Measurements from ENCODE around the gene AKNAD1. TPM values are rescaled to one million over a fixed set of nuclear protein-coding genes. Genes with fewer than 3 reads are reported as not detected.

Gene AKNAD1
- total RNA-seq, 1 donor = 0.27 TPM

- TF ChIP-seq CTCF (IDR thresholded peaks at IDR 0.05; ENCODE audit: insufficient read depth, low read length) = no peak
- no peak for DNase-seq (ENCODE audit: low read depth)
- H3K4me3 ChIP-seq (ENCODE audit: low read depth, low read length) = no peak overlapping the region
Observed at GRCh38 chr1:108863984-108864383, 7.1 kb upstream of the AKNAD1 start.

GRCh38 chr1:108862698-108863477 is 6.0 kb upstream of the AKNAD1 start:
- DNase-seq (ENCODE audit: low read depth) = no peak
- TF ChIP-seq CTCF (IDR thresholded peaks at IDR 0.05; ENCODE audit: insufficient read depth, low read length) = no peak
- no peak overlapping the region for H3K4me3 ChIP-seq (ENCODE audit: low read depth, low read length)

GRCh38 chr1:108862017-108862610 is 5.2 kb upstream of the AKNAD1 start:
- H3K4me3 ChIP-seq (ENCODE audit: low read depth, low read length) = no peak overlapping the region
- no peak for DNase-seq (ENCODE audit: low read depth)
- TF ChIP-seq CTCF (IDR thresholded peaks at IDR 0.05; ENCODE audit: insufficient read depth, low read length) = no peak

- DNase-seq (ENCODE audit: low read depth) = no peak
- no peak for TF ChIP-seq CTCF (IDR thresholded peaks at IDR 0.05; ENCODE audit: insufficient read depth, low read length)
- no peak overlapping the region for H3K4me3 ChIP-seq (ENCODE audit: low read depth, low read length)
Observed at GRCh38 chr1:108861566-108861965, 4.7 kb upstream of the AKNAD1 start.

DNA sequence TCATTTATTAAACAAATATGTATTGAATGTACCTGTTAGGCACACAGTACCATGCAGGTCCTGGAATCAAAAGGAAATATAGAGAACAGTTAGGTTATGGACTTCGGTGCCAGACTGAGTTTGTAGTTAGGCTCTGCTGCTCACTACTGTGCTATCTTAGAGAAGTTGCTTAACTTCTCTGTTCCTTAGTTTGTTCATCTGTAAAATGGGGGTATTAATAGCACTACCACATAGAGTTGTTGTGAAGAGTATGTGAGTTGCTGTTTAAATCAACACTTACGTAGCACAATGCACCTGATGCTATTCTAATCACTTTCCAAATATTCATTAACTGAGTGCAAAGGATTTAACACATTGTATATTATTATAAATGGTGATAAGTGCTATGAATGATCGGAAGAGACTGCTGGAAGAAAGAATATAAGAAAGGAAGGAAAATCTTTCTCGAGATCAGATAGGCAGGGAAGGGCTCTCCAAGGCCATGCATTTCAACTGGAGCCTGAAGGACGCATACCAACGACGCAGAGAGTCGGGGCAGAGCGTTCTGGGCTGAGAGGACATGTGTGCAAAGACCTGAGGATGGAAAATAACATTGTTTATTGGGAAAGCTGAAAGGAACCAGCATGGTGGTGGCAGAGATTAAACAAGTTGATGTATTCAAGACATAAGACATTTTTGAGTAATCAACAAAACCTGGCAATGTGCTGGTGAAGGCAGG is 3.5 kb upstream of the AKNAD1 start:
- no peak overlapping the region for H3K4me3 ChIP-seq (ENCODE audit: low read depth, low read length)
- TF ChIP-seq CTCF (IDR thresholded peaks at IDR 0.05; ENCODE audit: insufficient read depth, low read length) = no peak
- DNase-seq (ENCODE audit: low read depth) = no peak

DNA sequence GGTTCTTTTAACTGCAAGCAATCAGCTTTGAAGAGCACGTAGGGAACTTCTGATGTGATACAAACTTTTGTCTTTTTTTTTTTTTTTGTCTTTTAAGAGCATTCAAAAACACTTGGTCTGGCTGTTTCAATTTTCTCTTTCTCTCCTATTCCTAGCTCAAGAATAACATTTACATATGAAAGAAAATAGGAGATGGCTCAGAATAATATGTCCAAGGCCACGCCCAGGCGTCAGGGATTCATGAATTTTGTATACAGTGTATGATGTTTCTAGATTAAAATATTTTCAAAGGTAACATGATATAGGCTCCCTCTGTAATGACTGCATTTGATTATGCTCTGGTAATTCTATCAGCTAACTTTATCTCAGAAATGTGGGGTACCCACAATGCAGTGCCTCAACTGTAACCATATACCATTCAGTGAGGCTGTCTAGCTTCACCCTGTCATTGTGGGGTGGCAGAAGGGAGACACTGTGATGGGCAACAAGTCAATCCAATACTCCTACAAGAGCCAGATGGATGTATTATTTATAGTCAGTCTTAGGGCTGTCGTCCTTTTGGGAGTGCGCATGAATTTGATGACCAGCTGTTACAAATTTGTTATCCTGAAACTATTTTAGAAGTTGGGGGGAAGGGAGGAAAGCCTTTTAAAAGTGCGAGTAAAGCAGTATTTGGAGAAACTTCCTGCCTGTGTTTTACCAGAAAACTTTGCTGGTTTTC is 1.5 kb upstream of the AKNAD1 start:
- H3K4me3 ChIP-seq (ENCODE audit: low read depth, low read length) = no peak overlapping the region
- no peak for TF ChIP-seq CTCF (IDR thresholded peaks at IDR 0.05; ENCODE audit: insufficient read depth, low read length)
- no peak for DNase-seq (ENCODE audit: low read depth)

Measured in fibroblast of the aortic adventitia (primary cell).